MCF 10A (cell line): ENCODE data around the gene LRRC36. TPM values are rescaled to one million over a fixed set of nuclear protein-coding genes. Genes with fewer than 3 reads are reported as not detected.

ENCODE experiments used
- BruUV-seq: library from RNA; stranded (reverse); fragments of 400-500 nt; replicated peaks from 2 replicates; lab custom pipeline; 2021; lab: Mats Ljungman, UMichigan
- CTCF ChIA-PET: fragments of 300-600 bp; sonication (Branson Sonifier 250); formaldehyde crosslinking; extraction: SDS; loops from one replicate; lab custom pipeline; 2021; ENCODE audit warnings: antibody characterized with exemption, inconsistent platforms; lab: Yijun Ruan, JAX
- POLR2A ChIA-PET: fragments of 300-600, 350-650 bp; sonication (Branson Sonifier 250); formaldehyde crosslinking; extraction: SDS; loops from one replicate; lab custom pipeline; 2020; ENCODE audit warnings: antibody characterized with exemption, inconsistent platforms; lab: Yijun Ruan, JAX
- DNase-seq: peaks from one replicate; pipeline ENCODE4 v3.0.0-alpha.2; 2018; ENCODE audit not compliant: unreplicated experiment
- H3K27ac Mint-ChIP-seq: one replicate; pipeline ENCODE4 v1.8.0; 2022; ENCODE audit warnings: mild to moderate bottlenecking, low read depth, mixed read lengths; ENCODE audit not compliant: unreplicated experiment
- H3K27me3 Mint-ChIP-seq: one replicate; pipeline ENCODE4 v1.8.0; 2022; ENCODE audit warnings: mixed read lengths; ENCODE audit not compliant: insufficient read depth, unreplicated experiment
- H3K36me3 Mint-ChIP-seq: one replicate; pipeline ENCODE4 v1.8.0; 2022; ENCODE audit warnings: mild to moderate bottlenecking, moderate library complexity, mixed read lengths; ENCODE audit not compliant: insufficient read depth, unreplicated experiment
- H3K4me1 Mint-ChIP-seq: one replicate; pipeline ENCODE4 v1.8.0; 2022; ENCODE audit warnings: mixed read lengths; ENCODE audit not compliant: insufficient read depth, unreplicated experiment
- H3K4me3 Mint-ChIP-seq: one replicate; pipeline ENCODE4 v1.8.0; 2022; ENCODE audit warnings: mild to moderate bottlenecking, moderate library complexity, mixed read lengths; ENCODE audit not compliant: unreplicated experiment
- H3K9me3 Mint-ChIP-seq: one replicate; pipeline ENCODE4 v1.8.0; 2022; ENCODE audit warnings: mixed read lengths; ENCODE audit not compliant: unreplicated experiment
- CTCF ChIP-seq: fragments of 200-600 bp; IDR thresholded peaks from one replicate; pipeline ENCODE4 v1.8.0; 2022; ENCODE audit warnings: antibody characterized with exemption, mild to moderate bottlenecking; ENCODE audit not compliant: unreplicated experiment
- intact Hi-C: fragments of 100-400 bp; cut with micrococcal nuclease; formaldehyde crosslinking; loops from 2 replicates; pipeline ENCODE4 v1.14.1; 2022
- total RNA-seq: library from RNA; stranded (reverse); gene quantifications from 2 replicates; pipeline ENCODE4 v1.2.3, GENCODE V29; 2022

The LRRC36 gene
- total RNA-seq, 1 experiment from 2014 or later = not detected

- CTCF ChIA-PET = interaction anchor here (0.9 to 4.9 kb wide), 4 partner anchors 11 to 132 kb away, joined by 4 to 35 read pairs (median 5); no protein-coding TSS in a partner anchor
- POLR2A ChIA-PET = interaction anchor here (1.1 kb wide), 1 partner anchor 49 kb away, joined by 5 read pairs; the partner anchor contains the start of gene FHOD1
- Mint-ChIP-seq H3K27me3 (peaks cover 16% of the 10 kb centered on the region), H3K27ac (no peak overlapping the region), H3K36me3 (no peaks in the 10 kb centered on the region), H3K4me1 (peaks cover 7% of the 10 kb centered on the region), H3K9me3 (no peaks in the 10 kb centered on the region), H3K4me3 (no peak overlapping the region)
- TF ChIP-seq CTCF = no peak
- intact Hi-C loops = no loop called here
- no peak for DNase-seq
- BruUV-seq = no TSS peak
These were observed 30.2 kb upstream of the LRRC36 start for GRCh38 chr16:67296420-67296819.

- BruUV-seq = no TSS peak
- intact Hi-C loops = no loop called here
- Mint-ChIP-seq H3K9me3 (no peaks in the 10 kb centered on the region), H3K4me1 (peaks cover 7% of the 10 kb centered on the region), H3K27me3 (peaks cover 4% of the 10 kb centered on the region), H3K4me3 (no peak overlapping the region), H3K27ac (no peak overlapping the region), H3K36me3 (no peaks in the 10 kb centered on the region)
- ChIA-PET POLR2A (no interaction called here), CTCF (interaction anchor here (4.9 kb wide), 1 partner anchor 13 kb away, joined by 35 read pairs; no protein-coding TSS in a partner anchor)
- DNase-seq = no peak
- TF ChIP-seq CTCF = no peak
These were observed 28.3 kb upstream of the LRRC36 start for GRCh38 chr16:67298277-67298676.

GRCh38 chr16:67299269-67299668 is 27.3 kb upstream of the LRRC36 start:
- no peak overlapping the region for H3K4me3 Mint-ChIP-seq
- POLR2A ChIA-PET = interaction anchor here (0.6 kb wide), 1 partner anchor 52 kb away, joined by 4 read pairs; the partner anchor contains the start of gene FHOD1
- intact Hi-C loops = no loop called here

More at GRCh38 chr16:67299269-67299668, 27.3 kb upstream of the LRRC36 start:
- H3K27ac Mint-ChIP-seq = no peak overlapping the region
- no peaks in the 10 kb centered on the region for H3K9me3 Mint-ChIP-seq
- CTCF ChIA-PET = interaction anchor here (4.9 kb wide), 1 partner anchor 14 kb away, joined by 35 read pairs; no protein-coding TSS in a partner anchor
- no TSS peak for BruUV-seq
- no peaks in the 10 kb centered on the region for H3K36me3 Mint-ChIP-seq
- DNase-seq = no peak
- no peaks in the 10 kb centered on the region for H3K27me3 Mint-ChIP-seq
- no peak for TF ChIP-seq CTCF
- peaks cover 7% of the 10 kb centered on the region for H3K4me1 Mint-ChIP-seq
